OCI-LY1 (cell line): ENCODE data around the gene MMP27.

Source experiments
- EZH2 ChIP-seq: fragments of 200-600 bp; sonication (generic), shearing (Covaris generic); IDR thresholded peaks from 2 replicates; pipeline ENCODE4 v1.8.0; 2017; ENCODE audit warnings: borderline replicate concordance, mixed run types, mild to moderate bottlenecking, antibody characterized with exemption, low read length, moderate library complexity, mixed read lengths
- TF ChIP-seq, protein P1 (sequence below): fragments of 200-600 bp; sonication (generic), shearing (Covaris generic); IDR thresholded peaks from 2 replicates; pipeline ENCODE4 v1.5.1; 2017; ENCODE audit warnings: mild to moderate bottlenecking, antibody characterized with exemption, low read length, moderate library complexity, mixed read lengths

GRCh38 chr11:102719620-102720277 lies 14.2 kb upstream of the MMP27 start:
- TF ChIP-seq, protein P1, sequence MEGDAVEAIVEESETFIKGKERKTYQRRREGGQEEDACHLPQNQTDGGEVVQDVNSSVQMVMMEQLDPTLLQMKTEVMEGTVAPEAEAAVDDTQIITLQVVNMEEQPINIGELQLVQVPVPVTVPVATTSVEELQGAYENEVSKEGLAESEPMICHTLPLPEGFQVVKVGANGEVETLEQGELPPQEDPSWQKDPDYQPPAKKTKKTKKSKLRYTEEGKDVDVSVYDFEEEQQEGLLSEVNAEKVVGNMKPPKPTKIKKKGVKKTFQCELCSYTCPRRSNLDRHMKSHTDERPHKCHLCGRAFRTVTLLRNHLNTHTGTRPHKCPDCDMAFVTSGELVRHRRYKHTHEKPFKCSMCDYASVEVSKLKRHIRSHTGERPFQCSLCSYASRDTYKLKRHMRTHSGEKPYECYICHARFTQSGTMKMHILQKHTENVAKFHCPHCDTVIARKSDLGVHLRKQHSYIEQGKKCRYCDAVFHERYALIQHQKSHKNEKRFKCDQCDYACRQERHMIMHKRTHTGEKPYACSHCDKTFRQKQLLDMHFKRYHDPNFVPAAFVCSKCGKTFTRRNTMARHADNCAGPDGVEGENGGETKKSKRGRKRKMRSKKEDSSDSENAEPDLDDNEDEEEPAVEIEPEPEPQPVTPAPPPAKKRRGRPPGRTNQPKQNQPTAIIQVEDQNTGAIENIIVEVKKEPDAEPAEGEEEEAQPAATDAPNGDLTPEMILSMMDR: no peak
- TF ChIP-seq EZH2: no peak
